Fibroblast of lung (primary cell): ENCODE results near the gene FXN. TPM values are rescaled to one million over a fixed set of nuclear protein-coding genes. Genes with fewer than 3 reads are reported as not detected.

Experiments used
- DNase-seq, 2 donors: peaks; one replicate each; pipeline versions ENCODE4 v3.0.0 to v3.0.0-alpha.2; 2010; ENCODE audit warnings: low read depth in 2 of 2
- H2AFZ ChIP-seq: 2 replicates; pipeline ENCODE4 v1.5.1; 2012; ENCODE audit warnings: low read length, control low read depth, inconsistent platforms
- H3K27ac ChIP-seq: 2 replicates; pipeline ENCODE4 v1.5.1; 2011; ENCODE audit warnings: low read length, control low read depth; ENCODE audit not compliant: insufficient read depth
- H3K27me3 ChIP-seq: 2 replicates; pipeline ENCODE4 v1.5.1; 2011; ENCODE audit warnings: mild to moderate bottlenecking, low read length; ENCODE audit not compliant: control insufficient read depth, insufficient read depth
- H3K36me3 ChIP-seq: 2 replicates; pipeline ENCODE4 v1.5.1; 2011; ENCODE audit warnings: low read length; ENCODE audit not compliant: control insufficient read depth, insufficient read depth
- H3K4me1 ChIP-seq: 2 replicates; pipeline ENCODE4 v1.5.1; 2011; ENCODE audit warnings: low read length; ENCODE audit not compliant: control insufficient read depth, insufficient read depth; ENCODE audit errors: extremely low read depth
- H3K4me2 ChIP-seq: 2 replicates; pipeline ENCODE4 v1.5.1; 2011; ENCODE audit warnings: low read length, control low read depth; ENCODE audit not compliant: insufficient read depth; ENCODE audit errors: extremely low read depth
- H3K4me3 ChIP-seq, 4 experiments: fragments of 200-600 bp in 1 of 4; sonication (generic) in 1 of 4; replicated peaks in 1 of 4; 2 replicates each; pipeline ENCODE4 v1.5.1; 2011 to 2016; ENCODE audit warnings: low read length in 4 of 4, low read depth in 3 of 4, mild to moderate bottlenecking in 3 of 4, control low read depth in 2 of 4, inconsistent platforms in 1 of 4, mixed read lengths in 1 of 4; ENCODE audit not compliant: insufficient read depth in 1 of 4; ENCODE audit errors: control extremely low read depth in 1 of 4
- H3K79me2 ChIP-seq: 2 replicates; pipeline ENCODE4 v1.5.1; 2012; ENCODE audit warnings: mild to moderate bottlenecking, low read length, inconsistent platforms; ENCODE audit not compliant: control insufficient read depth, insufficient read depth
- H3K9ac ChIP-seq: 2 replicates; pipeline ENCODE4 v1.5.1; 2011; ENCODE audit warnings: mild to moderate bottlenecking, low read length, control low read depth; ENCODE audit not compliant: insufficient read depth
- H3K9me3 ChIP-seq: 2 replicates; pipeline ENCODE4 v1.5.1; 2012; ENCODE audit warnings: low read depth, low read length; ENCODE audit not compliant: control insufficient read depth, insufficient read depth
- H4K20me1 ChIP-seq: 2 replicates; pipeline ENCODE4 v1.5.1; 2011; ENCODE audit warnings: low read length; ENCODE audit not compliant: control insufficient read depth, insufficient read depth; ENCODE audit errors: extremely low read depth
- CTCF ChIP-seq, 2 donors: IDR thresholded peaks in 1 of 2; conservative IDR thresholded peaks in 1 of 2; 1 replicate in 1 of 2; 2 replicates in 1 of 2; pipeline ENCODE4 v1.5.1; 2011 to 2012; ENCODE audit warnings: low read length in 2 of 2, control low read depth in 1 of 2, inconsistent platforms in 1 of 2, low read depth in 1 of 2, mild to moderate bottlenecking in 1 of 2
- EZH2 ChIP-seq: IDR thresholded peaks from 2 replicates; pipeline ENCODE4 v1.5.1; 2012; ENCODE audit warnings: low read length, control low read depth, mild to moderate bottlenecking; ENCODE audit errors: missing control alignments
- polyA plus RNA-seq, 2 donors: library from polyadenylated mRNA; depleted of rRNA in 1 of 2; stranded (reverse) in 1 of 2; unstranded in 1 of 2; fragments of >200 nt; gene quantifications; 2 replicates each; pipeline ENCODE4 v1.2.1, GENCODE V29; 2011 to 2012; ENCODE audit warnings: missing spikeins in 1 of 2
- total RNA-seq: library from RNA; depleted of rRNA; stranded (reverse); fragments of >200 nt; gene quantifications from 2 replicates; pipeline ENCODE4 v1.2.1, GENCODE V29; 2014

FXN gene
- total and polyA plus RNA-seq, 2 donors (not counting 1 experiment from before 2014, with no cell fraction given) = 0.99 to 21.6 TPM

- DNase-seq = no peak
- Histone ChIP-seq H3K27me3 (no peaks in the 10 kb centered on the region), H3K27ac (no peak overlapping the region), H3K4me2 (no peak overlapping the region), H4K20me1 (no peaks in the 10 kb centered on the region), H3K79me2 (no peaks in the 10 kb centered on the region), H3K36me3 (no peaks in the 10 kb centered on the region), H2AFZ (no peak overlapping the region), H3K9ac (no peak overlapping the region), H3K4me1 (no peaks in the 10 kb centered on the region), H3K4me3 (no peak overlapping the region), H3K9me3 (no peaks in the 10 kb centered on the region)
- TF ChIP-seq CTCF (conservative IDR thresholded peaks at IDR 0.05 in 1 of 2, IDR thresholded peaks at IDR 0.05 in 1 of 2; ENCODE audit: low read depth in 1 of 2, low read length in 2 of 2) = no peak
- TF ChIP-seq EZH2 = no peak
Measured at GRCh38 chr9:69086312-69086711, 50.8 kb downstream of the FXN start.

GRCh38 chr9:69086769-69087168 is 51.2 kb downstream of the FXN start:
- peak in 1 of 2 donors; percentile 53 for DNase-seq
- Histone ChIP-seq H3K79me2 (no peaks in the 10 kb centered on the region), H3K27ac (no peak overlapping the region), H3K4me1 (no peaks in the 10 kb centered on the region), H3K9ac (no peak overlapping the region), H3K4me3 (no peak overlapping the region), H2AFZ (no peak overlapping the region), H3K27me3 (no peaks in the 10 kb centered on the region), H4K20me1 (no peaks in the 10 kb centered on the region), H3K4me2 (no peak overlapping the region), H3K36me3 (no peaks in the 10 kb centered on the region), H3K9me3 (no peaks in the 10 kb centered on the region)
- no peak for TF ChIP-seq CTCF (conservative IDR thresholded peaks at IDR 0.05 in 1 of 2, IDR thresholded peaks at IDR 0.05 in 1 of 2; ENCODE audit: low read depth in 1 of 2, low read length in 2 of 2)

GRCh38 chr9:69089082-69089481 is 53.5 kb downstream of the FXN start:
- H3K79me2 ChIP-seq = no peaks in the 10 kb centered on the region
- no peaks in the 10 kb centered on the region for H3K27me3 ChIP-seq
- H3K9ac ChIP-seq = no peak overlapping the region
- H4K20me1 ChIP-seq = no peaks in the 10 kb centered on the region
- DNase-seq = no peak
- no peak overlapping the region for H3K4me3 ChIP-seq
- H3K36me3 ChIP-seq = no peaks in the 10 kb centered on the region
- no peak overlapping the region for H3K4me2 ChIP-seq
- TF ChIP-seq CTCF (conservative IDR thresholded peaks at IDR 0.05 in 1 of 2, IDR thresholded peaks at IDR 0.05 in 1 of 2; ENCODE audit: low read depth in 1 of 2, low read length in 2 of 2) = no peak
- no peak for TF ChIP-seq EZH2
- no peaks in the 10 kb centered on the region for H3K9me3 ChIP-seq
- no peak overlapping the region for H2AFZ ChIP-seq
- H3K27ac ChIP-seq = no peak overlapping the region
- no peaks in the 10 kb centered on the region for H3K4me1 ChIP-seq
